GM18909 (cell line): Measurements from ENCODE around the gene TBCD.
"Not testable (repeated sequence)": the region's sequence is repeated elsewhere in the genome, so short reads cannot be mapped to it uniquely, and the experiment has no call there.

Source experiments
- ATAC-seq: cut with Tn5 transposase; IDR thresholded peaks from one replicate; pipeline ENCODE4 v1.9.1; 2021; ENCODE audit warnings: mild to moderate bottlenecking; ENCODE audit not compliant: unreplicated experiment, poor library complexity

TBCD gene

DNA sequence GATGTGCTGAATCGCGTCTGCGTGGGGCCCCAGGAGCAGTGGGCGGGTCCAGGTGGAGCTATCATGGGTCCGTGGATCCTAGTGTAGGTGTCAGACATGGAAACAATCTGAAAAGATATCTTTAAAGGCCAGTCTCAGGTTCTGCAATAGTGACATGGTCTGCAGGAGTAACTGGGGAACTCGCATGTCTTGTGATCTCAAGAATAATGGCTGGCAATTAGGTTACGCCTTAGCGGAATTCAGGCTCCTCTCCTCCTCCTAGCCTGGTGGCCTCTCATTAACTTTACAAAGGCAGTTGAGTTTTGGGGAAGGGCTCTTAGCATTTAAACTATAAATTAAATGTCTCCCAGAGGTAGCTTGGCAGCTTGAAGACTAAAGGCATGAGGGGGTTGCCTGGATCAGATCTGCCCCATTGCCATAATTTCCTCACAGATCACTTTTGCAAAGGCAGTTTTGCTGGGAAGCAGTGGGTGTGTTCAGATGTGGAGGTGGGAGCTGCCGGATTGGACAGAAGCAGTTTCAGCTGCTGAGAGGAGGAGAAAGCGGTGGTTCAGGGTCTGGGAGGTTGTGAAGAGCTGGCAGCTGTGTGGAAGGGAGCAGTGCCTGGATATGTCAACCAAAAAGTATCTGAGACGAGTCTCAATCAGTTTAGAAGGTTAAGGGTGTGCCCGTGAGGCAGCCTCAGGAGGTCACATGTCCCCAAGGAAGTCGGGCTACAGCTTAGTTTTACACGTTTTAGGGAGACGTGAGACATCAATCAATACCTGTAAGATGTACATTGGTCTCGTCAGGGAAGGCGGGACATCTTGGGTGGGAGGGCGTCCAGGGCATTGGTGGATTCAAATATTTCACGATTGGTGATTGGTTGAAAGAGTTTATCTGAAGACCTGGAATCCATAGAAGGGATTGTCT, 2.7 kb downstream of the TBCD start:
- no peak for ATAC-seq

DNA sequence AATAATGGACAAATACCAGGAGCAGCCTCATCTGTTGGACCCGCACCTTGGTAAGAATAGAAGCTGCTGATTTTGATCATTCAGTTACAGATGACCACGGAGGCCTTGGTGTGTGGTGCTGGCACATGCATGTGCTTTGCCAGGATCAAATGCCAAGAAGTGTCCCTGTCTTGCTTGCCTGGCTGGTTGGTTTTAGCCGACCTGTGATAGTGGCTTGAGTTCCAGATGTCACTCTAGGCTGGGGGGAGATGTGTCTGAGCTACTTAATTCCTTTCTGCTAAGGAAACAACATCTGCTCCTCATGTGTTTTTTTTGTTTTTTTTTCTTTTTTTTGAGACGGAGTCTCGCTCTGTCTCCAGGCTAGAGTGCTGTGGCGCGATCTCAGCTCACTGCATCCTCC, 4.3 kb downstream of the TBCD start:
- ATAC-seq: no peak

DNA sequence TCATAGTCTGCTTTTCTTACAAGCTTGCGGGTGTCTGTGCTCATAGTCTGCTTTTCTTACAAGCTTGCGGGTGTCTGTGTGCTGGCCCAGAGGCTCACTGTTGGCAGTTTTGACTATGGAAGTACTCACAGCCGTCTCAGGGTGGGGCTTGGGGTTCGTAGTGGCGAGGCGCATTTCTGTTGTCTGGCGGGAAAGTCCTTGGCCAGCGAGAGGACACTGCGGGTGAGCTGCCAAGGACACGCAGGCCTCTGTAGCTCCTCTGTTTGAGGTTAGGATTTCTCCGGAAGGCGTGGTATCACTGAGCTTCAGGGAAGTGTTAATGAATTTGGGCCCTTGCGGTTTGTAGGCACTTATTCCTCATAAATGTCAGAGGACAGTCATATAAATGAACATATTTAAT, 13.5 kb downstream of the TBCD start:
- no peak for ATAC-seq

DNA sequence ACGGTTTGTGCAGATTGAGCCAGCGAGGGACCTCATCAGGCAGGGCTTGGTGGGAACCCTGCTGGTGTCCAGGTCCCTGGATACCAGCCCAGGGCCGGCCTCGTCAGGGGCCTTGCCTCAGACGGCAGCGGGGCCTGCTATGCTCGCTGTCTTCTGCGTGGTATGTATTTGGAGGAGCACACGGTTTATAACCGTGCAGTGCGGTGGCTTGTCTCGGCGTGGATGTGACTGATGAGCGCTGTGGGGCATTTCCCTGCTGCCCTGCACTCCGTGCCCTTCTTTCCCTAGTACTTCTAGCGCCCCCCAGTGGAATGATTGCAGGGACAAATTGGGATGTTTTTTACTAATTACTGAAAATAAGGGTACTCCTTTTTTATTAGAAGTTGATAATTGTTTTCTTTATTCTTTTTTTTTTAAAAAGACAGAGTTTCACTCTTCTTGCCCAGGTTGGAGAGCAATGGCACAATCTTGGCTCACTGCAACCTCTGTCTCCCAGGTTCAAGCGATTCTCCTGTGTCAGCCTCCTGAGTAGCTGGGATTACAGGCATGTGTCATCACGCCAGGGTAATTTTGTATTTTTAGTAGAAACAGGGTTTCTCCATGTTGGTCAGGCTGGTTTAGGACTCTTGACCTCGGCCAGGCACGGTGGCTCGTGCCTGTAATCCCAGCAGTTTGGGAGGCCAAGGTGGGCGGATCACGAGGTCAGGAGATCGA, 15.3 kb downstream of the TBCD start:
- no peak for ATAC-seq

DNA sequence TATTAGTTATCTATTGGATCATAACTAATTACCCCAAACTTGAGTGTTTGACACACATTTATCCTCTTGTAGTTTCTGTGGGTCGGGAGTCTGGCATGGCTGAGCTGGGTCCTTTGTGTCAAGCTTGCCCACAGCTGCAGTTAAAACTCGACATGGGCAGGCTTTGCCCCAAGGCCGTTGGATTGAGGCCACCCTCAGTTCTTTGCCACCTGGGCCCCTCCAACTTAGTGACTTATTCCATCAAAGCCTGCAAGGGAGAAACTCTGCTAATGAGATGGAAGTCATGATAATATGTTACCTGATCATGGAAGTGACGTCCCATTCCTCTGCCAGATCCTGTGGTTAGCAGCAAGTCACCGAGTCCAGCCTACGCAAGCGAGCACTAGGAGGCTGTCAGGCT, 17.2 kb downstream of the TBCD start:
- ATAC-seq: no peak

DNA sequence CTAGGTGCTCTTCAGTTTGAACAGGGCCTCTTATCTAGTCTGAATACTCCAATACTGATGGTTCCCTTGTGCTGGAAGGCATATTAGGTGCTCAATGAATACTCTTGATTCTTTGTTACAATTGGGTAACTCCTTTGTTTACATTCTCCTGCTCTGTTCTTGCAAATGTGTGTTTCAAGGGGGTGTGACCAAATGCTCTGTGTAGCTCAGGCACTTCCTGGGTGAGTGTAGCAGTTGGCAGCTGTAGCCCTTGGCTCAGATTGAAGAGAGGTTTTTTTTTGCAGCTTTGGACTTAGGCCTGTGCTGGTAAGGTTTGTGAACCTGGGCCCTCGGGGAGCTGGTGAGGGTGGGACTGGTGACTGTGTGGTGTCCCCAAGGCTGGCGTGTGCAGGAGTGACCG, 20.2 kb downstream of the TBCD start:
- ATAC-seq: no peak

DNA sequence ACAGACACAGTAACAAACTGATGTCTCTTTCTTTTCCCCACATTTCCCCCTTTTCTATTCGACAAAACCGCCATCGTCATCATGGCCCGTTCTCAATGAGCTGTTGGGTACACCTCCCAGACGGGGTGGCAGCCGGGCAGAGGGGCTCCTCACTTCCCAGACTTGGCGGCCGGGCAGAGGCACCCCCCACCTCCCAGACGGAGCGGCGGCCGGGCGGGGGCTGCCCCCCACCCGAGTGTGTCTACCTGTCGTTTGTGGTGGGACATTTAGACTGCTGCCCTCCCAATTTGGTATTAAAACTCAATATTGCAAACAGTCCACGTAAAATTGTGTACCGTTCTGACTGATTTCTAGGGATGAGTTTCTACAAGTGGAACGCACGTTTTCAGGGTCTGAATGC, 22.6 kb downstream of the TBCD start:
- ATAC-seq: not testable (repeated sequence)

DNA sequence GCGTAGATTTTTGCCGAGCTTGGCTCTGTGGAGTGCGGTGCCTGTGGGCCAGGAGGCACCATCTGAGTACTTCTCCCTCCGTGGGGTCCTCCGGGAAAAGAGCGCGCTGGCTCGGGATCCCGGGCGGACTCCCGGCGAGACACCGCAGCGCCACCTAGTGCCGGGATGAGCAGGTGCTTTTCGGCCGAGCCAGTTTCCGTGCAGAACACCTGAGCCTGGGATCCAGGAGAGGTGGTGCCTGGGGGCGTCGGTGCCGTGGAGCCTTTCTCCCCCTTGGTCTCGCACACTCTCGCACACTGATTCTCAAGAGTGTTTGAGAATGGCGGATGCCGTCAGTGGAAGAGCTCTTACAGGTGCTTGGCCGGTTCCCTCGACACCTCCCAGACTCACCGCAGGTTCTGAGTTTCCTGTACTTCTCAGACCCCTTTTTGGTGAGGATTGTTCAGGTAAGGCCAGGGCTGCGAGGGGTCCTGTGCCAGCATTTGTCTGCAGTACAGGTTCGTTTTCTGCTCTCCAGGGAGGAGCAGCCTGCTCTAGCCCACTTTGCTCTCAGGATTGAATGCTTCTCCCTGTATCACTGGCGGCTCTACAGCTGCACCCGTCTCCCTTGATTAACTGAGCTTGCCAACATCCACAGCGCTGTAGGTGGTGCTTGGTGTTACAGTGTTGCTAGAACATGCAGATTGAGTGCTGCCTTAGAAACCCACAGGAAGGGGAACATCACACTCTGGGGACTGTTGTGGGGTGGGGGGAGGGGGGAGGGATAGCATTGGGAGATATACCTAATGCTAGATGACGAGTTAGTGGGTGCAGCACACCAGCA, 23.3 kb downstream of the TBCD start:
- no peak for ATAC-seq

DNA sequence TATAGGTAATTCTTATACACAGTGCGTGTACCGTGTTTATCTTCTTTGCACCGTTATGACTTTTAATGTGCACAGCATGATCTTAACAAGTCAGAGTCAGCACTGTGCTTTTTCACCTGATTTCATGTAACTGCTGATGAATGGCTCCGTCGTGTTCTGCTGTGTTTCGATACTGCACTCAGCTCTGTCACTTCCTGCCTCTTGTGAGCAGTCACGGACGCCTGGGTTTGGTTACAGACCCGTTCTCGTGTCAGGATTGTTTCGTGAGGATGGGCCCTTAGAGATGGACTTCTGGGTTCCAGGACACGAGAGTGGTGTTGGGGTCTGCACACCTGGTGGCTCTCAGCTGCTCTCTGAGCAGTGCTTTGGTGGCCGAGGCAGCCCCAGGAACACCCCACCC, 24.6 kb downstream of the TBCD start:
- no peak for ATAC-seq

DNA sequence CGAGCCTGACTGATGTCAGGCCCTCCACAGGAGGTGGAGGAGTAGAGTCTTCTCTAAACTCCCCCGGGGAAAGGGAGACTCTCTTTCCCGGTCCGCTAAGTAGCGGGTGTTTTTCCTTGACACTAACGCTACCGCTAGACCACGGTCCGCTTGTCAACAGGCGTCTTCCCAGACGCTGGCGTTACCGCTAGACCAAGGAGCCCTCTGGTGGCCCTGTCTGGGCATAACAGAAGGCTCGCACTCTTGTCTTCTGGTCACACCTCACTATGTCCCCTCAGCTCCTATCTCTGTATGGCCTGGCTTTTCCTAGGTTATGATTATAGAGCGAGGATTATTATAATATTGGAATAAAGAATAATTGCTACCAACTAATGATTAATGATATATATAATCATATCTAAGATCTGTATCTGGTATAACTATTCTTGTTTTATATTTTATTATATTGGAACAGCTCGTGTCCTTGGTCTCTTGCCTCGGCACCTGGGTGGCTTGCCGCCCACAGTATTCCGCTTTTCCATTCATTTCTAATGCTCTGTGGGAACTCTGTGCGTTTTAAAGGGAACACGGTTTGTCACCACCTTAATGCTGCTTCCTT, 26.0 kb downstream of the TBCD start:
- not testable (repeated sequence) for ATAC-seq

DNA sequence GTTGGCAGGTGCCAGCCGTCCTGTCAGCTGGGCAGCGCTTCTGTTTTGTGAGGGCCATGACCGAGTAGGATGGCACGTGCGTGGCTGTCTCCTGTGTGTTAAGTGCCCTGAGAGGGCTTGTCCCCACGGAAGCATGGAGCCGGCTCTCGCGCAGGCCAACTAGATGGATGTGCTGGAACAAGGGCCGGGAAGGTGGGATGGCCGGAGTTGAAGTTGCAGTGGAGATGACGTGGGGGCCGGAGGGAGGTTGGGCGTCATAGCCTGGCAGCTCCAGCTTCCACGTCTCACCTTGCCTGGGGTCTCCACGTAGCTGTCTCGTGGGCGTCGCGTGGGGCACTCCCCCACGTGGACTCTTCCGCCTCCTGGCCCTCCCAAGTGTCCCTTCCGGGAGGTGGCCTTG, 27.7 kb downstream of the TBCD start:
- ATAC-seq: no peak

DNA sequence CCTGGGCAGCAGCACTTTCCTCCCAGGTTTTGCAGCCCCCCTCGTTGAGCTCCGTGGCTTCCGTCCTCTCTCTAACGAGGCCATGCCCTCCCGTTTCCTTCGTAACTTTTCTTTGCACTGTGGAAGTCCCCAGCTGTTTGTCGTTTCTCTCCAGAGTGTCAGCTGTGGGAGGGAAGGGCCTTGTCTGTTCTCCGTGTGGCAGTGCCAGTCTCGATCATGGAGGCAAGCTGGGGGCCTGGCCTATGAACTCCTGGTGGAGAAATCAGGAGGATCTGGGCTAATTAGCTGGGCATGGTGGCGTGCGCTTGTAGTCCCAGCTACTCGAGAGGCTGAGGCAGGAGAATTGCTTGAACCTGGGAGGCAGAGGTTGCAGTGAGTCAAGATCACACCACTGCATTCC, 28.3 kb downstream of the TBCD start:
- no peak for ATAC-seq

DNA sequence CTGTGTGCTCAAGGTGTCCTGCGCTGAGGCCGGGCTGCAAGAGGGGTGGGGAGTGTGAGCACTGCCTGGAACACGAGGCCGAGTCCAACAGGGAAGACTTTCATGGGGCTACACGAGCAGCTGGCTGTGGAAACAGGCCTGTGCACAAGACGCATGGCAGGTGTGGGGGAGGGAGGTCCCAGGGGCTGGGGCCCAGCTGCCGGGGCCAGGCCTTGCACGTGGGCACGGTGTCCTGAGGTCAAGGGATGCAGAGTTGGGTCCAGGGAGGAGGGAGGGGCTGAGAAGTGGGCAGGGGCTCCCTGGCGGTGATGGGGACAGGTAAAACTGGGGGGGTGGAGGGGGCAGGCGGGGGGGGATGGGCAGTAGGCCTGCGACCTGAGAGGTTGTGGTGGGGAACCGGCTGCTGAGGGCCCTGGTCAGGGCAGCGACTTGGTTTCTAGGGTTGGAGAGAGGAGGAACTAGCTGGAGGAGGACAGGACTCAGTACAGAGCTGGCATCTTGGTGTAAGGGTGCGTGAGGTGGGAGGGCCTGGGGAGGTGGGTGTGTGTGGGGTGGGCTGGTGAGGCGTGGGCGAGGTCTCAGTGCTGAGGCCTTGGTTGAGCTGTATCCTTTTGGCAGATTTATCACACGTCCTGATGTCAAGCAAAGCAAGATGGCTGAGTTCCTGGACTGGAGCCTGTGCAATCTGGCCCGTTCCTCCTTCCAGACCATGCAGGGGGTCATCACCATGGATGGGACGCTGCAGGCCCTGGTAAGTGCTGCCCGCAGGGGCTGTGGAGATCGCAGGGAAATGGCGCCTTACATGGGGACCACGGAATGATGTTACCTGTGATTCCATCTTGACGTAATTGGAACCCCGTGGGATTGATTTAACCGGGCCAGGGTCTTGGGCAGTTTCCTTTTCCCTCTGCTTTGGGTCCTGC, 29.4 kb downstream of the TBCD start:
- no peak for ATAC-seq

DNA sequence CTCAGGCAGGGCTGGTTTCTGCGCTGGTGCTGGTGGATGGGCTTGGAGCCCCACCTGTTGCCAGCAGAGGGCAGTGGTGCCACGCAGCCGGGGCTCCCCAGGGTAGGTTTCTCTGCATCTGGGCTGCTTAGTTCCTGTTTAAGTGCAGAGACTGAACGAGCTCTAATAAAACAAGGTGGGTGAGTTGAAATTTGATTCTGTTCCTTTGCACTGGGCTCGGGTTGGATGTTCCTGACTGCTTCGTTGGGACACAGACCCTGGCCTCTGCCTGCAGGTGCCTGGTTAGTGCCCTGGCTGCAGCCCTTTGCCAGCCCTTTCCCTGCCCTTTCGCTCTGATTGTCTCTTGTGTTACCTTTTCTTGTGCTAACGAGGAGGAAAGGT, 30.0 kb downstream of the TBCD start:
- ATAC-seq: peak; percentile 70

DNA sequence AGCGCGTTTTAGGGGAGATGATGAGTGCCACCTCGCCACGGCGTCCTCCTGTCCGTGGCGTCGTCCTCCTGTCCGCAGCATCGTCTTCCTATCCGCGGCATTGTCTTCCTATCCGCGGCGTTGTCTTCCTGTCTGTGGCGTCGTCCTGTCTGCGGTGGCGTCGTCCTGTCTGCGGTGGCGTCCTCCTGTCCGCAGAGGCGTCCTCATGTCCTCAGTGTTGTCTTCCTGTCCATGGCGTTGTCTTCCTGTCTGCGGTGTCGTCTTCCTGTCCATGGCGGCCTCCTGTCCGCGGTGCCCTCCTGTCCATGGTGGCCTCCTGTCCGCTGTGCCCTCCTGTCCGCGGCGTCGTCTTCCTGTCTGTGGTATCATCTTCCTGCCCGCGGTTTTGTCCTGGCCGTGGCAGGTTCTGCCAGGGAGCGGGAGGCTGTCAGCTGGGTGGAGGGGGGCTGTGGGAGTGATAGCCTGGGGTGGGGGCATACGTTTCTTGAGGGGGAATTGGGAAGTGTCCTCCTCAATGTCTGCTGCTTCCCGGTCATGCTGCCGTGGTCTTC, 30.9 kb downstream of the TBCD start:
- ATAC-seq: no peak

DNA sequence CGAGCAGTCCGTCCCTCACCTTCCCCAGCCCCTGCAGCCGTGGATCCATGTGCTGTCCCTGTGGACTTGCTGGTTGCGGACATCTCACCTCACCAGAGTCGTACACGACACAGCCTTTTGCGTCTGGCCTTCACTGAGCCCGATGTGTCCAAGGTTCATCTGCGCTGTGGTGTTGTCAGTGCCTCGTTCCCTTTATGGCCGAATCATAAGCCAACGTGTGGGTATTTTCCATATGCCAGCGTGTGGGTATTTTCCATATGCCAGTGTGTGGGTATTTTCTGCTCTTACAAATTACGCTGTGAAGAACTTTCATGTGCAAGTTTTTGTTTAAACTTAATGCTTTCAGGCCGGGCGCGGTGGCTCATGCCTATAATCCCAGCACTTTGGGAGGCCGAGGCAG, 31.6 kb downstream of the TBCD start:
- no peak for ATAC-seq

DNA sequence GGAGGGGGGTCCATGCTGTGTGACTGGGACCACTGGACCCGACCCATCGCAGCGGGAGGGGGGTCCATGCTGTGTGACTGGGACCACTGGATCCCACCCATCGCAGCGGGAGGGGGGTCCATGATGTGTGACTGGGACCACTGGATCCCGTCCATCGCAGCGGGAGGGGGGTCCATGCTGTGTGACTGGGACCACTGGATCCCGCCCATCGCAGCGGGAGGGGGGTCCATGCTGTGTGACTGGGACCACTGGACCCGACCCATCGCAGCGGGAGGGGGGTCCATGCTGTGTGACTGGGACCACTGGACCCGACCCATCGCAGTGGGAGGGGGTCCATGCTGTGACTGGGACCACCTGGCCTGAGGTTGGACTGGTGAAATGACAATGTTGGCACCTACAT, 33.7 kb downstream of the TBCD start:
- ATAC-seq: not testable (repeated sequence)

DNA sequence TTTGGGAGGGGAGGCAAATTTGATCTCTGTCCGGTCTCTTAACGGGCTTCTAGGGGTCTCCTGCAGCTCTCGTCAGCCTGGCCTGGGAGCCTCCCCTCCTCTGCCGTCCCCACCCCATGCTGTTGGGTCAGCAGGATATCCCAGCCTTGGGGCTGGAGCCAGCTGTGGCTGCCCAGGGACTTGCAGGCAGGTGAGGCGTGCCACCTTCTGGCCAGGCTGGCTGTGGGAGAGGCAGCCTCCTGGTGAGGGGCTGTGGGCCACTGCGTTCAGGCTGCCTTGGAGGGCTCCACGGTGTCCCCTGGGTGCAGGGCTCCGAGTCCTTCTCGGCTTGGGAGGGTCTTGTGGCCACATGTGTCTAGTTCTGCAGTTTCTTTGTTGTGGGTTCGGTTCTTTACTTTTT, 34.6 kb downstream of the TBCD start:
- ATAC-seq: no peak
